Activated naive CD8-positive, alpha-beta T cell (primary cell): ENCODE data around the gene PER1.

Experiments
- H3K27ac Mint-ChIP-seq: one replicate; pipeline ENCODE4 v1.8.0; 2021; ENCODE audit warnings: mixed read lengths
- H3K27me3 Mint-ChIP-seq: one replicate; pipeline ENCODE4 v1.8.0; 2021; ENCODE audit warnings: mixed read lengths
- H3K36me3 Mint-ChIP-seq: one replicate; pipeline ENCODE4 v1.8.0; 2021; ENCODE audit warnings: mixed read lengths
- H3K4me1 Mint-ChIP-seq: one replicate; pipeline ENCODE4 v1.8.0; 2021; ENCODE audit warnings: low read depth, mixed read lengths
- H3K4me3 Mint-ChIP-seq: one replicate; pipeline ENCODE4 v1.8.0; 2021; ENCODE audit warnings: mild to moderate bottlenecking, mixed read lengths
- H3K9me3 Mint-ChIP-seq: one replicate; pipeline ENCODE4 v1.8.0; 2021; ENCODE audit warnings: low read depth, mixed read lengths

PER1 gene

GRCh38 chr17:8091033-8091687, 61.0 kb downstream of the PER1 start:
- H3K4me1 Mint-ChIP-seq: peaks cover 10% of the 10 kb centered on the region
- H3K27ac Mint-ChIP-seq: no peak overlapping the region
- H3K4me3 Mint-ChIP-seq: no peak overlapping the region
- H3K36me3 Mint-ChIP-seq: no peaks in the 10 kb centered on the region
- H3K27me3 Mint-ChIP-seq: peaks cover 13% of the 10 kb centered on the region
- H3K9me3 Mint-ChIP-seq: no peaks in the 10 kb centered on the region
